Fibroblast of skin of scalp (primary cell): ENCODE measurements around the gene TMEM97.

Experiments used
- DNase-seq: peaks from one replicate; pipeline ENCODE4 v3.0.0-alpha.2; 2013

The TMEM97 gene

GRCh38 chr17:28317099-28317965 lies 1.7 kb upstream of the TMEM97 start:
- no peak for DNase-seq

GRCh38 chr17:28317966-28318758 lies 838 bp upstream of the TMEM97 start:
- no peak for DNase-seq

GRCh38 chr17:28319598-28319935 lies 567 bp downstream of the TMEM97 start:
- peak; percentile 7 for DNase-seq

- no peak for DNase-seq
Observed at GRCh38 chr17:28320215-28321061, 1.4 kb downstream of the TMEM97 start.

- no peak for DNase-seq
Observed at GRCh38 chr17:28324267-28324745, 5.3 kb downstream of the TMEM97 start.

GRCh38 chr17:28324781-28325180 lies 5.8 kb downstream of the TMEM97 start:
- no peak for DNase-seq

- no peak for DNase-seq
Observed at GRCh38 chr17:28325211-28325610, 6.2 kb downstream of the TMEM97 start.

- DNase-seq = no peak
Observed at GRCh38 chr17:28326114-28326513, 7.1 kb downstream of the TMEM97 start.

- no peak for DNase-seq
Observed at GRCh38 chr17:28327031-28327607, 8.1 kb downstream of the TMEM97 start.

- peak; percentile 19 for DNase-seq
Observed at GRCh38 chr17:28327709-28328108, 8.7 kb downstream of the TMEM97 start.

GRCh38 chr17:28328325-28328724 lies 9.3 kb downstream of the TMEM97 start:
- peak; percentile 35 for DNase-seq

- no peak for DNase-seq
Observed at GRCh38 chr17:28330671-28331070, 11.7 kb downstream of the TMEM97 start.

- DNase-seq = no peak
Observed at GRCh38 chr17:28331891-28332420, 13.0 kb downstream of the TMEM97 start.

- DNase-seq = no peak
Observed at GRCh38 chr17:28333083-28333746, 14.2 kb downstream of the TMEM97 start.

GRCh38 chr17:28334171-28334570 lies 15.2 kb downstream of the TMEM97 start:
- no peak for DNase-seq

GRCh38 chr17:28334666-28335200 lies 15.7 kb downstream of the TMEM97 start:
- DNase-seq = no peak

- DNase-seq = peak; percentile 100
Observed at GRCh38 chr17:28335201-28335958, 16.4 kb downstream of the TMEM97 start, which contains the start of the genes IFT20 and TNFAIP1. TSS of gene IFT20 (minus strand) at chr17:28335472. CDS start at chr17:28331985, 3,487 bp downstream. TSS of gene TNFAIP1 (plus strand) at chr17:28335761. CDS start at chr17:28339522, 3,761 bp downstream.

GRCh38 chr17:28335959-28336871 lies 17.2 kb downstream of the TMEM97 start:
- peak; percentile 82 for DNase-seq
